HG02623 (cell line): ENCODE data around the gene PLCD4.

Experiments
- ATAC-seq: cut with Tn5 transposase; IDR thresholded peaks from one replicate; pipeline ENCODE4 v1.9.1; 2021; ENCODE audit warnings: moderate library complexity; ENCODE audit not compliant: unreplicated experiment

PLCD4 gene

GRCh38 chr2:218607436-218608115 lies at the start of gene PLCD4:
Gene PLCD4, plus strand, starts transcription at chr2:218607899. Its CDS starts 7,841 bp downstream, at chr2:218615740.
- ATAC-seq: no peak

- no peak for ATAC-seq
Measured at GRCh38 chr2:218557941-218558340, 49.8 kb upstream of the PLCD4 start.

- ATAC-seq: no peak
Measured at GRCh38 chr2:218558986-218559385, 48.7 kb upstream of the PLCD4 start.

- no peak for ATAC-seq
Measured at GRCh38 chr2:218564056-218564455, 43.6 kb upstream of the PLCD4 start.

- ATAC-seq: no peak
Measured at GRCh38 chr2:218566296-218566695, 41.4 kb upstream of the PLCD4 start.

GRCh38 chr2:218567797-218568189 lies 39.9 kb upstream of the PLCD4 start:
- ATAC-seq: peak; percentile 29

- ATAC-seq: peak; percentile 68
Measured at GRCh38 chr2:218568190-218569037, 39.3 kb upstream of the PLCD4 start, which contains the start of the genes CNOT9 and USP37. Gene CNOT9, plus strand, starts transcription at chr2:218568839. Its CDS starts 116 bp downstream, at chr2:218568955. Gene USP37, minus strand, starts transcription at chr2:218568351. Its CDS starts 9,698 bp downstream, at chr2:218558653.

GRCh38 chr2:218569038-218569431 lies 38.7 kb upstream of the PLCD4 start:
- peak; percentile 27 for ATAC-seq

GRCh38 chr2:218569661-218570500 lies 37.8 kb upstream of the PLCD4 start:
- ATAC-seq: no peak

GRCh38 chr2:218570850-218571249 lies 36.8 kb upstream of the PLCD4 start:
- no peak for ATAC-seq

GRCh38 chr2:218576854-218577253 lies 30.8 kb upstream of the PLCD4 start:
- ATAC-seq: no peak

- ATAC-seq: no peak
Measured at GRCh38 chr2:218577482-218578220, 30.0 kb upstream of the PLCD4 start.

GRCh38 chr2:218578272-218578877 lies 29.3 kb upstream of the PLCD4 start:
- no peak for ATAC-seq

GRCh38 chr2:218582076-218582475 lies 25.6 kb upstream of the PLCD4 start:
- ATAC-seq: no peak

GRCh38 chr2:218583983-218584850 lies 23.5 kb upstream of the PLCD4 start:
- no peak for ATAC-seq

- ATAC-seq: no peak
Measured at GRCh38 chr2:218585541-218585940, 22.2 kb upstream of the PLCD4 start.

GRCh38 chr2:218605432-218605831 lies 2.3 kb upstream of the PLCD4 start:
- ATAC-seq: no peak

GRCh38 chr2:218615868-218616315 lies 8.2 kb downstream of the PLCD4 start:
- no peak for ATAC-seq
